Measurements from ENCODE around the gene SWAP70.

GRCh38 chr11:9662273-9662672, 1.6 kb upstream of the SWAP70 start:
- TF ChIP-seq BHLHE40 (IDR thresholded peaks at IDR 0.05; ENCODE audit: borderline replicate concordance) (no peak), HDGF (IDR thresholded peaks at IDR 0.05; ENCODE audit: borderline replicate concordance) (no peak), ARNT (IDR thresholded peaks at IDR 0.05) (no peak), ELF4 (IDR thresholded peaks at IDR 0.05) (no peak), LEF1 (IDR thresholded peaks at IDR 0.05; ENCODE audit: borderline replicate concordance) (no peak), FOXK2 (IDR thresholded peaks at IDR 0.05) (no peak), SUZ12 (IDR thresholded peaks at IDR 0.05) (no peak), NFRKB (IDR thresholded peaks at IDR 0.05) (no peak), SP1 (IDR thresholded peaks at IDR 0.05) (no peak), PKNOX1 (IDR thresholded peaks at IDR 0.05) (no peak), L3MBTL2 (conservative IDR thresholded peaks at IDR 0.05) (no peak), TARDBP (IDR thresholded peaks at IDR 0.05) (no peak), FOXM1 (IDR thresholded peaks at IDR 0.05; ENCODE audit: borderline replicate concordance) (no peak)
